Measurements from ENCODE around the gene CACNB1.
A peak's percentile ranks its signal among the peaks of the same experiment; 100 is the strongest.

Gene CACNB1

DNA sequence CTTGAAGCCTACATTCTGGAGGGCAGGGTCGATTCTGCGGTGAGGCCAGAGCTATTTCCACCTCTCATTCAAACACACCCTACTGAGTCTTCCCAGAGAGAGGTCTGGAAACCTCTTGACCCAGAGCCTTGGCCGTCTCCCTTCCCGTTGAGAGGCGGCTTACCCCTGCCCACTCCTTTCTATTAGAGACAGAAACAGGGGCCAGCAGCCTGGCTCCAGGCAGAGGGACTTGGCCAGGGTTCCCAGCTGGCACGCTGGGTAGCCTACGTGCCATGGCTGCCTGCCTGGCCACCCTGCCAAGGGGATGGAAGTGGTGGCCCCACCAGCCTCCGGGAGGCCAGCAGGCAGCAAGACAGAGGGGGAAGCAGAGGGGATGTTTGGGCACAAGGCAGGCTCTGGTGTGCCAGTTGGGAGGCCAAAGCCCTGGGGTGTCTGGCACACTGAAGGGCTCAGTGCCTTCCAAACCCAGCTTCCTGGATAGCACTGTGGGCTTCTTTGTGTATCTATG, 22.2 kb upstream of the CACNB1 start:
- Mint-ChIP-seq H3K4me3 (no peak overlapping the region), H3K27ac (no peak overlapping the region), H3K36me3 (no peaks in the 10 kb centered on the region), H3K4me1 (peaks cover 12% of the 10 kb centered on the region), H3K9me3 (no peaks in the 10 kb centered on the region)
- DNase-seq (ENCODE audit: low spot score in 2 of 2), result no peak
- ATAC-seq, result no peak

DNA sequence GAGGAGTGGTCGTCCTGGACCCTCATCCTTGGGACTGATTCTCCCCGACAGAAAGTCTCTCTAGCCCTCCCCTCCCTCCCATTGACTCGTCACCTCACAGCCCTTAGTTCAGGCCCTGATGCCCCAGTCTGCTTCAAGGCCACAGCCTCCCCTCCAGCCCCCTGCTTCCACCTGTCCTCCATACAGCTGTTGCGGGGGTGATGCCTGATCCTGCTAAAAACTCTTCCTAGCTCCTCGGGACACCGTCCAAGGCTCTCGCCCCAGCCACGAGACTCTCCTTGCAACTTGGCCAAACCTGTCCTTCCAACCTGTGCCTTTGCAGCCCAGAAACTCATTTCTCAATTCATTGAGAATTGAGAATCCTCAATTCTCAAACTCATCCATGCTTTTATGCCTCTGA, 21.4 kb upstream of the CACNB1 start:
- no peaks in the 10 kb centered on the region for H3K9me3 Mint-ChIP-seq
- DNase-seq (ENCODE audit: low spot score in 2 of 2), result no peak
- no peak overlapping the region for H3K27ac Mint-ChIP-seq

DNA sequence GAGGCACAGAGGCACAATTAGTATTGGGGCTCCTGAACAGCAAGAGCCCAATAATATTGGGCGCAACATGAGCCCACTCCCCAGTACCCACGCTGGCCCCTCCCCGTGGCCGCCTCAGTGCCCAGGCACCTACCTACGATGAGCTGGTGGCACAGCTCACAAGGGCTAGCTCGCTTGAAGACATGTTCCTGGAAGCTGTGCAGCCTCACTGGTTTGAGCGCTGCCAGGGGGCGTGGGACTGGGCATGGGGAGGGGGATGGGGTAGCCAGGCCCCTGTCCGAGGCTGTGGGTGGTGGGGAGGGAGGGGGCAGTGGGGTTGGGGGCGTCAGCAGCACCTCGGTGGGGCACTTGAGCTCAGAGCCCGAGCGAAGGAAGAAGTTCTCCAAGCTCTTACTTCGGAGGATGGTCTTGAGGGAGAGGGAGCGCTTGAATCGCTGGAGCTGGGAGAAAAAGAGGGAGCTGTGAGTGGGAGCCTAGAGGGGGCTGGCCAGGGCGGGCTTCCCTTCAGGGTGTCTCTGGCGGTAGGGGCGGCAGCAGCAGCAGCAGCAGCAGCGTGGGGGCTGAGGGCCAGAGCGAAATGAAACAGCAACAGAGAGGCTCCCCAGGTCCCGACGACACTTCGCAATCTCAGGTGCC, 20.4 kb upstream of the CACNB1 start:
- Mint-ChIP-seq H3K27ac (no peak overlapping the region), H3K9me3 (no peaks in the 10 kb centered on the region), H3K4me1 (peaks cover 6% of the 10 kb centered on the region), H3K4me3 (peak overlapping the region; percentile 23), H3K36me3 (no peaks in the 10 kb centered on the region)
- ATAC-seq, result no peak
- no peak for DNase-seq (ENCODE audit: low spot score in 2 of 2)

More for the DNA sequence above, 21.4 kb upstream of the CACNB1 start:
- no peaks in the 10 kb centered on the region for H3K36me3 Mint-ChIP-seq
- peaks cover 9% of the 10 kb centered on the region for H3K4me1 Mint-ChIP-seq
- no peak overlapping the region for H3K4me3 Mint-ChIP-seq
- no peak for ATAC-seq

DNA sequence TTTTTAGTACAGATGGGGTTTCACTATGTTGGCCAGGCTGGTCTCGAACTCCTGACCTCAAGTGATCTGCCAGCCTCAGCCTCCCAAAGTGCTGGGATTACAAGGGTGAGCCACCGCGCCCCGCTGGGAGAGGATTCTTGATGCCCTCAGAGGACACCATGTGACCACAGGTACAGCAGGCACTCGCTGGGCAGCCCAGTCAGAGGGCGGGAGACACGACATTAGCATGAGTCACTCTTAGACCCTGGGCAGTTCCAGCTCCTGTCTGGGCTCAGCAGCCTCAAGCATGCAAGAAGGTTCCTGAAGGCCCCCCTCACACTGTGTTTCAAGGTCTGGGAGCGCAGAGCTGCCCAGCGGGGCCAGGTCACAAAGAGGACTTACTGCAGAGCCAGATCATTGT, 16.4 kb upstream of the CACNB1 start:
- Mint-ChIP-seq H3K4me3 (no peak overlapping the region), H3K27ac (no peak overlapping the region), H3K4me1 (peaks cover 25% of the 10 kb centered on the region), H3K9me3 (no peaks in the 10 kb centered on the region), H3K36me3 (no peaks in the 10 kb centered on the region)
- ATAC-seq, result no peak
- no peak for DNase-seq (ENCODE audit: low spot score in 2 of 2)

DNA sequence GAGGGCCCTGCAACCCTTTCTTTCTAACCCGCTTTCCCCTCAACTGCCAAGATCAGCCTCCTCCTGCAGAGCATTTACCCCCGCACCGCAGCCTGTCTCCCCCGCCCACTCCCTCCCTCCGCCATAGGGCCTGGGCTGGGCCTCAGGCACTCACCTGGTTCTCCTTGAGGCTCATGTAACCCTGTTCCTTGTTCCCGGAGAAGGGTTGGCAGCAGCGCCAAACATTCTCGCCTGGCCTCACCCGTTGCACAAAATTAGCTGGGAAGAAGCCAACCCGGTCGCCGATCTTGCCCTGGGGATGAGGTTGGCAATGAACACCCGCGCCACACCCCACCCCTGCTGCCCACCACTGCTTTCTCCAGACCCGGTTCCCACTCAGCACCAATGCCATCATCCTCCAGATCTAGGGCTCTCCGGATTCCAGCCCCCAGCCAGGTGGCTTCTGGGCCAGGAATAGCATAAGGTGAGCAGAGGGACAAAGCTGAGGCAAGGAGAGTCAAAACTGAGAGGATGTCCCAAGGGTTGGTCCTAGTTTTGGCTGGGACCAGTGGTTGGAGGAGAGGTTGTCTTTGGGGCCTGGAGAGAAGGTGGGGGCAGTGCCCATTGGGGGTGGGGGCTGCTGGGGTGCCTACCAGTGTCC, 15.5 kb upstream of the CACNB1 start:
- ATAC-seq, result no peak
- Mint-ChIP-seq H3K9me3 (no peaks in the 10 kb centered on the region), H3K36me3 (no peaks in the 10 kb centered on the region), H3K27ac (peak overlapping the region; percentile 52), H3K4me3 (no peak overlapping the region), H3K4me1 (peaks cover 30% of the 10 kb centered on the region)
- DNase-seq (ENCODE audit: low spot score in 2 of 2), result no peak

- Mint-ChIP-seq H3K36me3 (peaks cover under 1% of the 10 kb centered on the region), H3K4me1 (peaks cover 30% of the 10 kb centered on the region), H3K4me3 (no peak overlapping the region), H3K27ac (no peak overlapping the region), H3K9me3 (no peaks in the 10 kb centered on the region)
- DNase-seq (ENCODE audit: low spot score in 2 of 2) (no peak), ATAC-seq (no peak)
Measured at GRCh38 chr17:39212195-39212810, 14.8 kb upstream of the CACNB1 start.

- H3K36me3 Mint-ChIP-seq, result peaks cover 19% of the 10 kb centered on the region
- peak overlapping the region; percentile 66 for H3K4me3 Mint-ChIP-seq
- no peaks in the 10 kb centered on the region for H3K9me3 Mint-ChIP-seq
- peak overlapping the region; percentile 79 for H3K27ac Mint-ChIP-seq
- H3K4me1 Mint-ChIP-seq, result peaks cover 37% of the 10 kb centered on the region
- DNase-seq (ENCODE audit: low spot score in 2 of 2), result no peak
- ATAC-seq, result no peak
Measured at GRCh38 chr17:39210093-39210434, 12.6 kb upstream of the CACNB1 start.

GRCh38 chr17:39209317-39210092, 12.0 kb upstream of the CACNB1 start:
- Mint-ChIP-seq H3K4me1 (peaks cover 37% of the 10 kb centered on the region), H3K4me3 (peak overlapping the region; percentile 66), H3K9me3 (no peaks in the 10 kb centered on the region), H3K36me3 (peaks cover 24% of the 10 kb centered on the region), H3K27ac (peak overlapping the region; percentile 79)
- ATAC-seq (peak; percentile 90), DNase-seq (ENCODE audit: low spot score in 2 of 2) (peak in 1 of 2 donors; percentile 67)

DNA sequence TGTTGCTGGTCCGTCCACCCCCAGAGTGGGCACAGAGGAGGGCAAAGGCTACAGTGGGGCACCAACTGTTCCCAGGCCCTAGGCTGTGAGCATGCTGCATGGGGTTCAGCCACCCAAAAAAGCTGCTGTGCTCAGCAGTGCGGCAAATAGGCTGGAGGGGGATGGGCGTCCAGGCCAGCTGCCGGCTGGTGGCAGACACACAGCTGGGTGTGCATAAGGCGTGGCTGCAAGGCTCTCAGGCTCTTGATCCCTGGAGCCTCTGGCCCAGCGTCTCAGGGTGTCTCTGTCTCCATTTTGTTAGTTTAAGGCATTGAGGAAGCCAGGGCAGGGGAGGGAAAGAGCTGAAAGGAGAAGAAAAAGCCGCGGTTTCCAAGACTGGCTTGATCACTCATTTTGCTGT, 11.4 kb upstream of the CACNB1 start:
- DNase-seq (ENCODE audit: low spot score in 2 of 2) (no peak), ATAC-seq (no peak)
- Mint-ChIP-seq H3K27ac (peak overlapping the region; percentile 79), H3K4me1 (peaks cover 43% of the 10 kb centered on the region), H3K36me3 (peaks cover 30% of the 10 kb centered on the region), H3K4me3 (peak overlapping the region; percentile 66), H3K9me3 (no peaks in the 10 kb centered on the region)

- H3K4me1 Mint-ChIP-seq, result peaks cover 47% of the 10 kb centered on the region
- ATAC-seq (peak; percentile 17), DNase-seq (ENCODE audit: low spot score in 2 of 2) (no peak)
- H3K4me3 Mint-ChIP-seq, result peak overlapping the region; percentile 66
- peaks cover 38% of the 10 kb centered on the region for H3K36me3 Mint-ChIP-seq
- H3K27ac Mint-ChIP-seq, result peak overlapping the region; percentile 79
- H3K9me3 Mint-ChIP-seq, result no peaks in the 10 kb centered on the region
Measured at GRCh38 chr17:39208136-39208535, 10.7 kb upstream of the CACNB1 start.

- peak overlapping the region; percentile 63 for H3K27ac Mint-ChIP-seq
- H3K4me1 Mint-ChIP-seq, result peaks cover 66% of the 10 kb centered on the region
- ATAC-seq (no peak), DNase-seq (ENCODE audit: low spot score in 2 of 2) (no peak)
- H3K9me3 Mint-ChIP-seq, result no peaks in the 10 kb centered on the region
- H3K36me3 Mint-ChIP-seq, result peaks cover 68% of the 10 kb centered on the region
- no peak overlapping the region for H3K4me3 Mint-ChIP-seq
Measured at GRCh38 chr17:39205112-39205526, 7.7 kb upstream of the CACNB1 start.

DNA sequence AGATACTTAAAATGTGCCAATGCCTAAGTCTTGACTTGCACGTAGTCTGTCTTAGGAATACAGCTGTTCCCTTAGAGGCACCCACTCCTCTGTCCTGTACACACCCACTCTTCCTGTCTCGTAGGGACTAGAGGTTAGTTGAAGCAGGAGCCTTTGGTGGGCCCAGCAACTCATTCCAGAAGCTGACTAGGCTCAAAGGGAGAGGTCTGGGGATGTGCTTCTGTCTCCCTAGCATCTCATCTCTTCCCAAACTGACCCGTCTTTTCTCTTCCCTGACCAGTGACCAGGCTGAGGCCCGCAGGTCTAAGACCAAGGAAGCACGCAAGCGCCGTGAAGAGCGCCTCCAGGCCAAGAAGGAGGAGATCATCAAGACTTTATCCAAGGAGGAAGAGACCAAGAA, 6.8 kb upstream of the CACNB1 start:
- H3K9me3 Mint-ChIP-seq, result no peaks in the 10 kb centered on the region
- DNase-seq (ENCODE audit: low spot score in 2 of 2), result no peak
- H3K36me3 Mint-ChIP-seq, result peaks cover 77% of the 10 kb centered on the region
- H3K4me1 Mint-ChIP-seq, result peaks cover 66% of the 10 kb centered on the region
- ATAC-seq, result no peak
- peak overlapping the region; percentile 63 for H3K27ac Mint-ChIP-seq
- H3K4me3 Mint-ChIP-seq, result no peak overlapping the region

DNA sequence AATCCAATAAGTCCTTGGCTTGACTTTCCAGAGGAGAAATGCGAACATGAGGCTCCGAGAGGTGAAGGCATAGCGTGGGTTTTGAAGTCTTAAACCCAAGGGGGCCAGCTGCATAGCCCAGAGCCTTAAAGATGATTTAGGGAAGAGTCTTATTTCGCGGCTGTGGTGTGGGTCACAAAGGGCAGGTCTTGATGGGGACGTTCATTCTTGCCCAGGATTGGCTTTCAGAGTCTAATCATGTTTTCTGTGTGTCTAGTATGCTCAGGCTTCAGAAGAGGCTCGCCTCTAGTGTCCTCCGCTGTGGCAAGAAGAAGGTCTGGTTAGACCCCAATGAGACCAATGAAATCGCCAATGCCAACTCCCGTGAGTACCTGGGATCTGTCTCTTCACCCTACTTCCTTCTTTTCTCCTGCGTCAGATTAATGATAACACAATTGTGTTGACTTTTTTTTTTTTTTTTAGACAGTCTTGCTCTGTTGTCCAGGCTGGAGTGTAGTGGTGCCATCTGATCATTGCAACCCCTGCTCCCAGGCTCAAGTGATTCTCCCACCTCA, 3.6 kb upstream of the CACNB1 start:
- no peaks in the 10 kb centered on the region for H3K9me3 Mint-ChIP-seq
- peak overlapping the region; percentile 95 for H3K4me3 Mint-ChIP-seq
- DNase-seq (ENCODE audit: low spot score in 2 of 2) (no peak), ATAC-seq (no peak)
- H3K4me1 Mint-ChIP-seq, result peaks cover 60% of the 10 kb centered on the region
- peak overlapping the region; percentile 100 for H3K27ac Mint-ChIP-seq
- peaks cover 68% of the 10 kb centered on the region for H3K36me3 Mint-ChIP-seq

- H3K4me3 Mint-ChIP-seq, result peak within 1 kb of the TSS; percentile 95
- peaks cover 67% of the 10 kb centered on the region for H3K4me1 Mint-ChIP-seq
- ATAC-seq, result peak; percentile 77
Measured at GRCh38 chr17:39200070-39200879, 2.8 kb upstream of the CACNB1 start, which contains the start of gene RPL19. RPL19 (plus strand) TSS chr17:39200283; CDS start chr17:39200345, 62 bp downstream.

More at GRCh38 chr17:39200070-39200879, 2.8 kb upstream of the CACNB1 start, which contains the start of gene RPL19:
- peak within 1 kb of the TSS; percentile 100 for H3K27ac Mint-ChIP-seq
- no peaks in the 10 kb centered on the region for H3K9me3 Mint-ChIP-seq
- peaks cover 60% of the 10 kb centered on the region for H3K36me3 Mint-ChIP-seq
- peak; percentile 74 to 90 for DNase-seq (ENCODE audit: low spot score in 2 of 2)
